Ovary (tissue), 9 donors: ENCODE measurements around the gene TLE5. TPM values are rescaled to one million over a fixed set of nuclear protein-coding genes. Genes with fewer than 3 reads are reported as not detected.

Experiments used
- DNase-seq, 5 donors: peaks; one replicate each; pipeline ENCODE4 v3.0.0-alpha.2; 2019 to 2020
- H3K27ac ChIP-seq, 2 donors: fragments of 200-600 bp; one replicate each; pipeline versions ENCODE4 v1.5.1 to v1.8.0; 2019 to 2022
- H3K27me3 ChIP-seq: fragments of 200-600 bp; one replicate; pipeline ENCODE4 v1.8.0; 2022
- H3K36me3 ChIP-seq: fragments of 200-600 bp; sonication (generic); one replicate; pipeline ENCODE4 v1.5.1; 2019
- H3K4me1 ChIP-seq: one replicate; pipeline ENCODE4 v1.8.1; 2013; ENCODE audit warnings: mild to moderate bottlenecking, moderate library complexity; ENCODE audit not compliant: insufficient read depth
- H3K4me3 ChIP-seq: fragments of 200-600 bp; sonication (generic); one replicate; pipeline ENCODE4 v1.5.1; 2017
- H3K9me3 ChIP-seq, 2 donors: fragments of 200-600 bp in 1 of 2; sonication (generic) in 1 of 2; one replicate each; pipeline versions ENCODE4 v1.5.1 to v1.8.1; 2013 to 2019; ENCODE audit warnings: mild to moderate bottlenecking in 1 of 2, moderate library complexity in 1 of 2
- EP300 ChIP-seq: sonication (generic); formaldehyde crosslinking; IDR thresholded peaks from one replicate; pipeline ENCODE4 v1.6.1; 2017; ENCODE audit warnings: antibody characterized with exemption
- POLR2A ChIP-seq: fragments of 450-650 bp; IDR thresholded peaks from one replicate; pipeline ENCODE4 v1.6.1; 2017; ENCODE audit warnings: antibody characterized with exemption, mild to moderate bottlenecking, moderate library complexity
- WGBS, 3 donors: extraction: QIAGEN DNeasy Blood & Tissue Kit in 1 of 3; methylation state at CpG; one replicate each; pipeline versions ENCODE4 v1.1.5 to v1.1.7; 2013 to 2017; 5-methylcytosine and 5-hydroxymethylcytosine counted together
- intact Hi-C, 4 donors: fragments of 100-400 bp; cut with DNase I; formaldehyde crosslinking; loops; one replicate each; pipeline versions ENCODE4 v1.11.0 to v1.15.1; 2022 to 2023
- polyA plus RNA-seq, 2 donors: library from polyadenylated mRNA; stranded (reverse); fragments of 200-250 nt in 1 of 2; fragments of 350-450 nt in 1 of 2; fragmentation: Illumina TruSeq in 1 of 2; extraction: RNeasy Lipid Tissue Mini Kit (QIAGEN cat#74804) in 1 of 2; gene quantifications; one replicate each; pipeline ENCODE4 v1.2.3, GENCODE V29; 2013 to 2014
- total RNA-seq, 7 donors: library from RNA; depleted of rRNA in 2 of 7; stranded (reverse); fragments of >200 nt in 2 of 7; fragmentation: NEBNext Ultra II Directional in 3 of 7; extraction: Animal tissue kit (Norgen Biotek cat#: 25700) in 3 of 7; gene quantifications; one replicate each; pipeline versions ENCODE4 v1.1.0 to v1.2.4, GENCODE V29; 2016 to 2023
- TF ChIP-seq, protein P1 (sequence below), 3 donors: fragments of 450-650 bp in 2 of 3; fragments of 200-600 bp in 1 of 3; IDR thresholded peaks; one replicate each; pipeline versions ENCODE4 v1.5.1 to v1.8.0; 2016 to 2022; ENCODE audit warnings: antibody characterized with exemption in 3 of 3, mild to moderate bottlenecking in 1 of 3
- donor health status: DM: no; HTN: no; CAD: no; lungs with moderate emphysema.
- donor health status: DM: no; HTN: no; CAD: no.
- donor health status: Bipolar disorder and iron deficiency.
- donor health status: DM: yes; HTN: yes; CAD: no.
- donor health status: DM: no; HTN: no; CAD: no.
- donor health status: DM: yes; HTN: yes; CAD: no.

The TLE5 gene
- total and polyA plus RNA-seq, 9 donors, result 241 to 670 (median 503) TPM

DNA sequence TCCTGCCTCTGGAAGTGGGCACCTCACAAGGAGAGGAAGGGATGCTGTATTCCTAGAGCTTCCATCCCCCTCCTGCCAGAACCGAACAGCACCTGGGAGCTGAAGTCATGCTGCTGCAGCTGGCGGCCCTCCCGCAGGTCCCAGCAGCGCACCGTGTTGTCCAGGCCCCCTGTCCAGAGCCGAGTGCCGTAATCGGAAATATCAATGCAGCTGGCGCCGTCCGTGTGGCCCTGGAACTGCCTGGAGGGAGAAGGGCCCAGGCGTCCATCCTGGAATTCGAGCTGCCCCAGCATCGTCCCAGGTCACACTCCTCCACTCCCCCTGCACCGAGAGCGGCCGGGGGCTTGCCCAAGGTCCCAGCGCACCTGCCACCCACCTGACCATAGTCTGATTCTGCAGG, 57.0 kb downstream of the TLE5 start:
- TF ChIP-seq EP300, result no peak
- no peak for TF ChIP-seq POLR2A
- no peak overlapping the region for H3K27ac ChIP-seq
- no peak overlapping the region for H3K4me3 ChIP-seq
- DNase-seq, result no peak
- H3K4me1 ChIP-seq, result no peaks in the 10 kb centered on the region
- no peaks in the 10 kb centered on the region for H3K27me3 ChIP-seq
- intact Hi-C loops, result no loop called here
- H3K36me3 ChIP-seq, result no peaks in the 10 kb centered on the region
- H3K9me3 ChIP-seq, result no peaks in the 10 kb centered on the region
- WGBS, 3 donors, result 80 to 87% (median 82%) methylated on average over 17 to 18 of the region's 18 CpGs

GRCh38 chr19:3004522-3004921, 57.8 kb downstream of the TLE5 start:
- Histone ChIP-seq H3K27me3 (no peaks in the 10 kb centered on the region), H3K9me3 (no peaks in the 10 kb centered on the region), H3K27ac (no peak overlapping the region), H3K4me3 (no peak overlapping the region), H3K36me3 (no peaks in the 10 kb centered on the region), H3K4me1 (no peaks in the 10 kb centered on the region)
- TF ChIP-seq, protein P1, sequence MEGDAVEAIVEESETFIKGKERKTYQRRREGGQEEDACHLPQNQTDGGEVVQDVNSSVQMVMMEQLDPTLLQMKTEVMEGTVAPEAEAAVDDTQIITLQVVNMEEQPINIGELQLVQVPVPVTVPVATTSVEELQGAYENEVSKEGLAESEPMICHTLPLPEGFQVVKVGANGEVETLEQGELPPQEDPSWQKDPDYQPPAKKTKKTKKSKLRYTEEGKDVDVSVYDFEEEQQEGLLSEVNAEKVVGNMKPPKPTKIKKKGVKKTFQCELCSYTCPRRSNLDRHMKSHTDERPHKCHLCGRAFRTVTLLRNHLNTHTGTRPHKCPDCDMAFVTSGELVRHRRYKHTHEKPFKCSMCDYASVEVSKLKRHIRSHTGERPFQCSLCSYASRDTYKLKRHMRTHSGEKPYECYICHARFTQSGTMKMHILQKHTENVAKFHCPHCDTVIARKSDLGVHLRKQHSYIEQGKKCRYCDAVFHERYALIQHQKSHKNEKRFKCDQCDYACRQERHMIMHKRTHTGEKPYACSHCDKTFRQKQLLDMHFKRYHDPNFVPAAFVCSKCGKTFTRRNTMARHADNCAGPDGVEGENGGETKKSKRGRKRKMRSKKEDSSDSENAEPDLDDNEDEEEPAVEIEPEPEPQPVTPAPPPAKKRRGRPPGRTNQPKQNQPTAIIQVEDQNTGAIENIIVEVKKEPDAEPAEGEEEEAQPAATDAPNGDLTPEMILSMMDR (IDR thresholded peaks at IDR 0.05), result no peak
- TF ChIP-seq EP300 (no peak), POLR2A (no peak)
- intact Hi-C loops, result no loop called here
- WGBS, 3 donors, result 94 to 97% (median 96%) methylated on average over 4 of the region's 4 CpGs
- no peak for DNase-seq

GRCh38 chr19:3003046-3003445, 59.2 kb downstream of the TLE5 start:
- WGBS, 3 donors, result 83 to 91% (median 89%) methylated on average over 7 of the region's 7 CpGs
- no peaks in the 10 kb centered on the region for H3K36me3 ChIP-seq
- intact Hi-C loops, result no loop called here
- no peaks in the 10 kb centered on the region for H3K4me1 ChIP-seq
- H3K27me3 ChIP-seq, result no peaks in the 10 kb centered on the region
- TF ChIP-seq POLR2A (no peak), EP300 (no peak)
- TF ChIP-seq, protein P1 (IDR thresholded peaks at IDR 0.05), result no peak
- no peak overlapping the region for H3K27ac ChIP-seq
- DNase-seq, result no peak
- H3K9me3 ChIP-seq, result no peaks in the 10 kb centered on the region
- H3K4me3 ChIP-seq, result no peak overlapping the region

Other genes starting within 250 kb of the TLE5 start
- 10 to 100 TPM in 1 of 7 donors, 1 to 10 TPM in 6; 4.9 to 10.5 (median 7.6) TPM for gene ZNF554, start 242.6 kb downstream of the TLE5 start, total RNA-seq
- 1 to 10 TPM; 5.7 to 6.9 TPM for gene ZNF554, start 242.6 kb downstream of the TLE5 start, polyA plus RNA-seq
- 10 to 100 TPM in 6 of 7 donors, 1 to 10 TPM in 1; 4.5 to 18.0 (median 14.8) TPM for gene ZNF555, start 221.0 kb downstream of the TLE5 start, total RNA-seq
- 1 to 10 TPM; 5.7 to 6.7 TPM for gene ZNF555, start 221.0 kb downstream of the TLE5 start, polyA plus RNA-seq
- gene ZNF556, start 195.2 kb downstream of the TLE5 start, total RNA-seq, result 1 to 10 TPM; 2.8 to 9.0 (median 6.9) TPM
- gene ZNF556, start 195.2 kb downstream of the TLE5 start, polyA plus RNA-seq, result 1 to 10 TPM; 3.8 to 3.9 TPM
- 1 to 10 TPM; 3.7 to 6.5 (median 5.1) TPM for gene ZNF57, start 161.6 kb downstream of the TLE5 start, total RNA-seq
- gene ZNF57, start 161.6 kb downstream of the TLE5 start, polyA plus RNA-seq, result 1 to 10 TPM; 4.7 TPM
- 1 to 10 TPM; 3.0 to 7.4 (median 6.1) TPM for gene ZNF77, start 117.5 kb downstream of the TLE5 start, total RNA-seq
- 1 to 10 TPM; 4.0 to 5.2 TPM for gene ZNF77, start 117.5 kb downstream of the TLE5 start, polyA plus RNA-seq
- 1 to 10 TPM in 2 of 7 donors, under 1 TPM in 5; 0.41 to 1.2 (median 0.79) TPM for gene TLE6, start 84.9 kb downstream of the TLE5 start, total RNA-seq
- 1 to 10 TPM in 1 of 2 donors, under 1 TPM in 1; 0.70 to 1.2 TPM for gene TLE6, start 84.9 kb downstream of the TLE5 start, polyA plus RNA-seq
- gene TLE2, start 33.2 kb downstream of the TLE5 start, total RNA-seq, result 10 to 100 TPM; 31.1 to 43.9 (median 36.4) TPM
- 10 to 100 TPM; 15.1 to 21.4 TPM for gene TLE2, start 33.2 kb downstream of the TLE5 start, polyA plus RNA-seq
- 10 to 100 TPM; 27.3 to 66.7 (median 57.1) TPM for gene GNA11, start 31.9 kb upstream of the TLE5 start, total RNA-seq
- 10 to 100 TPM; 44.0 to 46.2 TPM for gene GNA11, start 31.9 kb upstream of the TLE5 start, polyA plus RNA-seq
- 1 to 10 TPM; 1.2 to 4.8 (median 1.4) TPM for gene GNA15, start 73.5 kb upstream of the TLE5 start, total RNA-seq
- 1 to 10 TPM; 1.2 to 1.9 TPM for gene GNA15, start 73.5 kb upstream of the TLE5 start, polyA plus RNA-seq
- 1 to 10 TPM in 1 of 7 donors, under 1 TPM in 5, not detected in 1; 0.20 to 1.1 (median 0.49) TPM for gene S1PR4, start 116.3 kb upstream of the TLE5 start, total RNA-seq
- 1 to 10 TPM in 1 of 2 donors, not detected in 1; 1.0 TPM for gene S1PR4, start 116.3 kb upstream of the TLE5 start, polyA plus RNA-seq
- 10 to 100 TPM; 11.4 to 43.6 (median 25.2) TPM for gene NCLN, start 123.4 kb upstream of the TLE5 start, total RNA-seq
- 10 to 100 TPM in 1 of 2 donors, 1 to 10 TPM in 1; 5.3 to 22.1 TPM for gene NCLN, start 123.4 kb upstream of the TLE5 start, polyA plus RNA-seq
- gene CELF5, start 162.2 kb upstream of the TLE5 start, total RNA-seq, result 1 to 10 TPM; 1.3 to 6.4 (median 4.4) TPM
- gene CELF5, start 162.2 kb upstream of the TLE5 start, polyA plus RNA-seq, result 1 to 10 TPM; 2.4 to 2.8 TPM